COLO829 (cell line): Measurements from ENCODE around the gene TNS3.
A peak's percentile ranks its signal among the peaks of the same experiment; 100 is the strongest.
"Not testable (repeated sequence)": the region's sequence is repeated elsewhere in the genome, so short reads cannot be mapped to it uniquely, and the experiment has no call there.

Experiments
- DNase-seq: peaks from one replicate; pipeline ENCODE4 v3.0.0; 2012; ENCODE audit warnings: low spot score

Gene TNS3

DNA sequence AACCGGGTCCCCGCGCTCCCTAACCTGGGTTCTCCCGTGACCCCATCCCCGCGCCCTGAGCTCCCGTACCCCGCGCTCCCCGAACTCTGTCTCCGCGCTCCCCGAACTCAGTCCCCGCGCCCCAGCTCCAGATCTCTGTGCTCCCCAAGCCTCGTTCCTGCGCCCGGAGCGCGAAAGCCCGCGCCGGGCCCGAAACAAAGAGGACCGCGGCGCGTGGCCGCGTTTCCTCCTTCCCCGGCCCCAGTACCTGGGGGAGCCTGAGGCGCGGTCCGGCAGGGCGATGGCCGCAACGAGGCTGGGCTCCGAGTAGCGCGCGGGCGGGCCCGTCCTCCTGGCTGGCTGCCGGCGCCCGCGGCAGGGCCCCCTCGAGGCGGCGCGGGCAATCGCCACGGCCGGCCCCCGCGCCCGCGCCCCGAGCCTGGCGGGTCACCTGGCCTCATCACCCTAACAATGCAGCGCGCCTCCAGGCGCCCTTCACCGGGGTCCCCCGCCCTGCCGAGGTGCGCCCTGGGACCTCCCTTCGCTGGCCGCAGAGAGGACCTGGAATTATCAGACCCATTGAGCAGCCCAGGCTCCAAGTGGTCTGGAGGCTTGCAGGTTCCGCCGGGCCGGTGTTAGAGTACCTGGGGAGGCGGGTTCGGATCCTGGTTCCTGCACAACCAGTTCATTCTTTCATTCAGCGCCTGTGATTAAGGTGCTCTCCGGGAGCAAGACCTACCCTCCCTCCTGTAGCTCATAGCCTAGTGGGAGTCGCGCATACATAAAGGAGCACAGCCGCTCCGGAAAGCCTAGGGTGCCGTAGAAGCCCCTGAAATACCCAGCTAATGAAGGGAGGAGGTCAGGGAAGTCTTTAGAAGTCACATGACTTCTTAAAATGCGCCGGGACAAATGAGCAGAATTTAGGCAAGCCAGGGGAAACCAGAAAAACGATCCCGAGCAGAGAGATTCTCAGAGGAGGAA lies at the start of gene TNS3:
Gene TNS3, minus strand, starts transcription at position 308 of the 960 bp plus-strand sequence. CDS start 142,475 bp downstream, outside the sequence.
- DNase-seq: no peak

GRCh38 chr7:47631711-47632110 lies 49.8 kb upstream of the TNS3 start:
- no peak for DNase-seq

DNA sequence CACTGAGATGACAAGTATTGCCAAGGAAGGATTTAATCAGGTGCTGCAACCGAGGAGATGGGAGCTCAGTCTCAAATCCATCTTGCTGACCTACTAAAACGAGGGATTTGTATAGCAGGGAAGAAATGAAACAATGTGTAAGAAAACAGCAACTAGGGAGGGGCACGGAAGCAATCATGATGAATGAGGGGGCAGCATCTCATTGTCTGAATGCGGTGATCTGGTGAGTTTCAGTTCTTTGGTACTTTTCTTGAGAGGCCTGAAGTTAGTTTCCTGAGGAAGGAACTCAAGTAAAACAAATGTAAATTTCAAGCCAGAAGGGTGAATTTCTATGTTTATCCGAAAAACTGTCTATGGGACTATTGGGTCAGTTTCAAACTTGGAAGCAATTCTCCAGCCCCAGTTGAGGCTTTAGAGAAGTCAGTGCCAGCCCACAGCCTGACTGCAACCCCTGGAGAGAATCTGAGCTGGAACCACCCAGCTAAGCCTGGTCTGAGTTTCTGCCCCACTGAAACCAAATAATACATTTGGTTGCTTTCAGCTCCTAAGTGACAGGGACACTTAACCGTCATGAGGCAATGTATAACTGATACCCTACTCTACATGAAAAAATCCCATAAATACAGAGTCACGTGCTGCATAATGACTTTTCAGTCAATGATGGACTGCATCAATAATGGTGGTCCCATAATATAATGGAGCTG lies 45.8 kb upstream of the TNS3 start:
- DNase-seq: no peak

GRCh38 chr7:47625861-47626715 lies 44.2 kb upstream of the TNS3 start:
- no peak for DNase-seq

DNA sequence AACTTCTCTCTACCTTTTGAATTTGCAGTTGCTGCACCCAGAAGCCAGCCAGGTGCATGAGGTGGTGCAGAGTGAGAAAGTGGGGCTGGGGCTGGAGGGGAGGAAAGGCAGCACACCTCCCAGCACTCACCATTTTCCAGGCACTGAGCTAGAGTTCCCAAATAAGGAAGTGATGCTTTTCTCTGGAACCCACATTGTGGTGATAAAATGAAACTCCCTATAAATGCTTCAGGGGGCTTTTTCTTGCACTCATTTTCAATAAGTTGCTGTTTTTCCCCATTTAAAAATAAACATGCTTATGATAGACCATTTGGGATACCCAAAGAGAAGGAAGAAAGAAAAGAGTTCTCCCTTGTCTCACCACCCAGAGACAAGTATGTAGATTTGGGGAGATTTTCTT lies 42.8 kb upstream of the TNS3 start:
- no peak for DNase-seq

DNA sequence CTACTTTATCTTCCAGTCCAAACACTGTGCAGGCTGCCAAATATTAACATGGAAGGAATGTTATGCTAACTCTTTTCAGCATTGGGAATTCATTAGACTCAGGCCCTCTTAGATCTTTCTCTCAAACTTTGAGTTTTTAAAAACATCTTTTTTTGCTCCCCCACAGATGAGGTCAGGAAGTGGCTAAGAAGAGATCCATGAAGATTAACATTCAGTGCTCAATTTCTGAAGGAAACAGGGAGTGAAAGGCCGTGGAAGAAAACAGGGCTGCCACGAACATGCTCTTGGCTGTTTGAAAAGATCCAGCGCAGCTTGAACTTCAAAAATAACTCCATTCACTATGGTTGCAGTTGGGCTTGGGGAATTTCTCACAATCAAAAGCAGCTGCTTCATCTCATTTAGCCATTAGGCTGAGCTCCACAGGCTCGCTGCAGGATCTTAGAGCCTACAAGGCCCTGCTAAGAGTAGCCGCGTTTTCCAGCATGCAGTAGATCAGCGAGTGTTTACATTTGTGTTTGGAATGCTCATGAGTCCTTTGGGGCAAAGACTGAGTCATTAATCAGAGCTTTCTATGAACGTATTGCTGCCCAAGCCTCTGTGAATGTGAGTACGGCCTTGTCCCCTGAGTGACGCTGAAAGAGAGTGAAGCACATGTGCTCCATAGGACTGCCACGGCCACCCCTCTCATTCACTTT lies 41.2 kb upstream of the TNS3 start:
- DNase-seq: no peak

DNA sequence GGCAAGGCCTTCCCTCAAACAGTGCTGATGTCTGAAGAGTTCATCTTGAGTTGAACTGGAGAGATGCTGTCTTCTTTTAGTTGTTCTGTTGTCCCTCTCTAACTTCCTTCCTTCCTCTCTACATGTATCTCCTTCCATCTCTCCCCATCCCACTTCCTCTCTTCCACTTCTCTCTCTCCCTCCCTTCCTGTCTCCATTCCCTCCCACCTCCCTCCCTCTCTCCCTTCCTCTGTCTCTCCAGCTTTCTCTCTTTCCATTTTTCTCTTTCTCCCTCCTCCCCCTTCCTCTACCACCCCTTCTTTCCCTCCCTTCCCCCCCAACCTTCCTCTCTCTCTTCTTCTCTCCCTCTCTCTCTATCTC lies 40.7 kb upstream of the TNS3 start:
- DNase-seq: no peak

DNA sequence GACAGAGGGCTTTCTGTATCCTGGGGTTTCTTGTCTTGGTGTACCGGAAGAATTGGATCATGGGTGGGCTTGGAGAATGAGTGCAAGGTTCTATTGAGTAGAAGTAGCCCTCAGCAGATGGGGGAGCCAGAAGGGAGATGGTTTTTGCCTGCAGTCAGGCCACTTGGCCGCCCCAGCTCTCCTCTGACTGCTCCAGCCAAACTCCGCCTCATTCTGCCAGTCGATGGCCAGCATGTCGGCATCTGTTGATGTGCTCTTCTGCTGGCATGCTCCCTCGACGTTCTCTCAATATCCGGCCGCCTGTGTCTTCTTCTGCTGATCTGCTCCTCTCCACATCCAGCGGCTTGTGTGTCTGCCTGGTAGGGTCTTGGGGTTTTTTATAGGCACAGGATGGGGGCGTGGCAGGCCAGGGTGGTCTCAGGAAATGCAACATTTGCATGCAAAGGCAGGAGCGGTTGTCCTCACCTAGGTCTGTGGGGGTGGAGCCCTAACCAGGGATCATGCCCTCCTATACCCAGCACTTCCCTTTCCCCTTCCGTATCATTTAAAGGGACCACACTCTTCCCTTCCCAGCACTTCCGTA lies 40.2 kb upstream of the TNS3 start:
- DNase-seq: peak; percentile 26

GRCh38 chr7:47621347-47621746 lies 39.4 kb upstream of the TNS3 start:
- peak; percentile 21 for DNase-seq

DNA sequence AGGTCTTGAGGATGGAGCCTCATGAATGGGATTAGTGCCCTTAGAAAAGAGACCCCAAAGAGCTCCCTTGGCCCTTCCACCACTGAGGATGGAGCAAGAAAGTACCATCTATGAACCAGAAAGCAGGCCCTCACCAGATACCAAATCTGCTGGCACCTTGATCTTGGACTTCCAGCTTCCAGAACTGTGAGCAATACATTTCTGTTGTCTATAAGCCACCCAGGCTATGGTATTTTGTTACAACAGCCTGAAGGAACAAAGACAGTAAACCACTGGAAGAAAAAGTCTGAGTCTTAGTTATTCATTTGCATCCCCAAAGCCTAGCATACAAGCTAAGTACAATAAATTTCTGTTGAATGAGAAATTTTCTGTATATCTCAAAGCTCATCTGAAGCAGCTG lies 37.9 kb upstream of the TNS3 start:
- DNase-seq: no peak

- no peak for DNase-seq
Measured at GRCh38 chr7:47617131-47617530, 35.2 kb upstream of the TNS3 start.

DNA sequence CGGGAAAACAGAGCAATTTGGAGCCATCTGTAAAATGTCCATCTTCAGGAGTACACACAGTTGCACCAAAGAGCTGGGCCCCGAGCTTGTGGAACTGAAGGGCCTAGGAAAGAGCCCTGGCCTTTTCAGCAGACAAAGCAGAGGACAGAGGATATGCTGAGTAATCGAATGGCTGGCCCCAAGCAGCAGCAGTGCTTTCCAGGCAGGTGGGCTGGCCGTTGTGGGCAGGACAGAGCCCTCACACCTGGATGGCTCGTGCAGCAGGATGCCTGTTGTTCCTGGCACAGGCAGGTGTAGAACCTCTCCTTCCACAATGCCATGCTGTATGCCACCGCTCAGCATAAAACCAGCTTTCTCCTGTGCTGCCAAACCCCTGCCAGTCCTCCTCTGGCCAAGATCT lies 32.5 kb upstream of the TNS3 start:
- no peak for DNase-seq

GRCh38 chr7:47611045-47611511 lies 29.2 kb upstream of the TNS3 start:
- DNase-seq: no peak

- no peak for DNase-seq
Measured at GRCh38 chr7:47610506-47611044, 28.7 kb upstream of the TNS3 start.

- DNase-seq: no peak
Measured at GRCh38 chr7:47609803-47610452, 28.0 kb upstream of the TNS3 start.

- not testable (repeated sequence) for DNase-seq
Measured at GRCh38 chr7:47606593-47607046, 24.7 kb upstream of the TNS3 start.

DNA sequence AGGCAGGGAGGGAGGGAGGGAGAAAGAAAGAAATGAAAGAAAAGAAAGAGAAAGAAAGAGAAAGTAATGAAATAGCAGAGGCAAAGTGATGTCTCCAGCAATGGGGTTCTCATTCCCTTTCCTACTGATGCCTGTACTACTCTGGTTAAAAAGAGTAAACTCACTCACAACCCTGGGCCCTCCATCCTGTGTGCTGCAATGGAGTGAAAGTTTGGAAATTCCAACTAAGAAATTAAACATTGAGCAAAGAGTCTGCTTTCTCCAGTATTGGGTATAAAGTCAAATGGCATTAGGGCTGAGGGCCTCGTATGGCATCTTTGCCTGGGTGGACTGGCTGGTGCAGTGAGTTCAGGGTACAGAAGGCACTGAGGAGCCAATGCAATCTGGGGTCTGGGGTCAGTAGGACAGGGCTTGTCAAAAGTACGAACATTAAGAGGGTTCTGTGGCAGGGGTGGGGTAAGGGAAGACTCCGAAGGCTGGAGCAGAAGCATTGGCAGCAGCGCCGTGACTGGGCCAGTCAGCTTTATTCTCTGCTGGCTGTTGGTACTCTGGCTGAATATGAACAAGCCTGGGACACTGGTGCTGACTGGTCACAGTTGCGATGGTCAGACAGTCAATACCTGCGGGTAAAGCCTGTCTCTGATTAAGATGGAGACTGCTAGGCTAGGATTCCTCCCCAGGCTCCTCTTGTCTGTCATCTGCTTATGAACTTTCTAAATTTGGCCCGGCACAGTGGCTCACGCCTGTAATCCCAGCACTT lies 24.1 kb upstream of the TNS3 start:
- no peak for DNase-seq

DNA sequence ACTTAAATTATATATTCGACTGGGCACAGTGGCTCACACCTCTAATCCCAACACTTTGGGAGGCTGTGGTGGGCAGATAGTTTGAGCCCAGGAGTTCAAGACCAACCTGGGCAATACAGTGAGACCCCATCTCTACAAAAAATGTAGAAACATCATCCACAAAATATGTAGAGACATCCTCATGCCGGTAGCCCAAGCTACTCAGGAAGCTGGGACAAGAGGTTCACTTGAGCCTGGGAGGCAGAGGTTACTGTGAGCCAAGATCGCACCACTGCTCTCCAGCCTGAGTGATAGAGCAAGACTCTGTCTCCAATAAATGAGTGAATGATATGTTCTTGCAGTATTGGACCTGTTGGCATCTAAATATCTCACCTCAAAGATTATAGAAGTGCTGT lies 22.6 kb upstream of the TNS3 start:
- DNase-seq: no peak

DNA sequence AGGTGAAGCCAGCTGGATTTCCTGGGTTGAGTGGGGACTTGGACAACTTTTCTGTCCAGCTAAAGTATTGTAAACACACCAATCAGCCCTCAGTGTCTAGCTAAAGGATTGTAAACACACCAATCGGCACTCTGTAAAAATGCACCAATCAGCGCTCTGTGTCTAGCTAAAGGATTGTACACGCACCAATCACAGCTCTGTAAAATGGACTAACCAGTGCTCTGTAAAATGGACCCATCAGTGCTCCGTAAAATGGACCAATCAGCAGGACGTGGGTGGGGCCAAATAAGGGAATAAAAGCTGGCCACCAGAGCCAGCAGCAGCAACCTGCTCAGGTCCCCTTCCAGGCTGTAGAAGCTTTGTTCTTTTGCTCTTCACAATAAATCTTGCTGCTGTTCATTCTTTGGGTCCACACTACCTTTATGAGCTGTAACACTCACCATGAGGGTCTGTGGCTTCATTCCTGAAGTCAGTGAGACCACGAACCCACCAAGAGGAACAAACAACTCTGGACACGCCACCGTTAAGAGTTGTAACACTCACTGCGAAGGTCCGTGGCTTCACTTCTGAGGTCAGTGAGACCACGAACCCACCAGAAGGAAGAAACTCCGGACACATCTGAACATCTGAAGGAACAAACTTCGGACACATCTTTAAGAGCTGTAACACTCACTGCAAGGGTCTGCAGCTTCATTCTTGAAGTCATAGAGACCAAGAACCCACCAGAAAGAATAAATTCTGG lies 21.8 kb upstream of the TNS3 start:
- DNase-seq: not testable (repeated sequence)
